ENCODE results near the gene CNIH3. TPM values are rescaled to one million over a fixed set of nuclear protein-coding genes. Genes with fewer than 3 reads are reported as not detected.
A peak's percentile ranks its signal among the peaks of the same experiment; 100 is the strongest.

The CNIH3 gene
- total and polyA plus RNA-seq, 12 donors, result 0.30 to 5.5 (median 2.2) TPM

GRCh38 chr1:224616756-224617409 lies 766 bp downstream of the CNIH3 start:
- WGBS, 4 donors, result 1 to 3% (median 2%) methylated on average over 27 to 52 of the region's 52 CpGs
- Histone ChIP-seq H3K4me3 (peak overlapping the region in 1 of 4 donors; percentile 42), H3K27me3 (peaks cover 25% of the 10 kb centered on the region), H3K9me3 (replicated peaks in 1 of 3) (no peaks in the 10 kb centered on the region), H3K36me3 (replicated peaks in 1 of 2) (no peaks in the 10 kb centered on the region), H3K27ac (no peak overlapping the region), H3K4me1 (replicated peaks in 1 of 2) (peaks cover 0 to 12% of the 10 kb centered on the region in 2 donors)
- intact Hi-C loops (cut with DNase I), result no loop called here
- TF ChIP-seq CTCF (IDR thresholded peaks at IDR 0.05) (no peak), POLR2A (IDR thresholded peaks at IDR 0.05) (no peak)
- no peak for DNase-seq

- 3 to 5% (median 4%) methylated on average over 34 to 55 of the region's 55 CpGs for WGBS, 4 donors
- Histone ChIP-seq H3K4me3 (no peak overlapping the region), H3K27ac (no peak overlapping the region), H3K36me3 (replicated peaks in 1 of 2) (no peaks in the 10 kb centered on the region), H3K4me1 (replicated peaks in 1 of 2) (peaks cover 0 to 12% of the 10 kb centered on the region in 2 donors), H3K9me3 (replicated peaks in 1 of 3) (no peaks in the 10 kb centered on the region), H3K27me3 (peaks cover 25% of the 10 kb centered on the region)
- DNase-seq, result no peak
- TF ChIP-seq CTCF (IDR thresholded peaks at IDR 0.05), result no peak
- no peak for TF ChIP-seq POLR2A (IDR thresholded peaks at IDR 0.05)
- intact Hi-C loops (cut with DNase I), result no loop called here
Observed at GRCh38 chr1:224617410-224618355, 1.6 kb downstream of the CNIH3 start.

- TF ChIP-seq POLR2A (IDR thresholded peaks at IDR 0.05) (no peak), CTCF (IDR thresholded peaks at IDR 0.05) (no peak)
- DNase-seq, result no peak
- WGBS, 4 donors, result 70 to 82% (median 74%) methylated on average over 4 of the region's 4 CpGs
- Histone ChIP-seq H3K4me3 (no peak overlapping the region), H3K36me3 (replicated peaks in 1 of 2) (no peaks in the 10 kb centered on the region), H3K27ac (no peak overlapping the region), H3K4me1 (replicated peaks in 1 of 2) (peaks cover 0 to 12% of the 10 kb centered on the region in 2 donors), H3K9me3 (replicated peaks in 1 of 3) (no peaks in the 10 kb centered on the region), H3K27me3 (peaks cover 25% of the 10 kb centered on the region)
- intact Hi-C loops (cut with DNase I), result no loop called here
Observed at GRCh38 chr1:224619209-224619608, 3.1 kb downstream of the CNIH3 start.

GRCh38 chr1:224620105-224620504 lies 4.0 kb downstream of the CNIH3 start:
- Histone ChIP-seq H3K36me3 (replicated peaks in 1 of 2) (no peaks in the 10 kb centered on the region), H3K4me1 (replicated peaks in 1 of 2) (peaks cover 0 to 12% of the 10 kb centered on the region in 2 donors), H3K27ac (no peak overlapping the region), H3K27me3 (peaks cover 25% of the 10 kb centered on the region), H3K9me3 (replicated peaks in 1 of 3) (no peaks in the 10 kb centered on the region), H3K4me3 (no peak overlapping the region)
- intact Hi-C loops (cut with DNase I), result no loop called here
- no peak for DNase-seq
- 71 to 89% (median 82%) methylated on average over 2 of the region's 2 CpGs for WGBS, 4 donors
- TF ChIP-seq CTCF (IDR thresholded peaks at IDR 0.05), result no peak
- no peak for TF ChIP-seq POLR2A (IDR thresholded peaks at IDR 0.05)
